ENCODE results near the gene OR11H7. TPM values are rescaled to one million over a fixed set of nuclear protein-coding genes. Genes with fewer than 3 reads are reported as not detected.
"Not testable (repeated sequence)": the region's sequence is repeated elsewhere in the genome, so short reads cannot be mapped to it uniquely, and the experiment has no call there.

OR11H7 gene
- total and polyA plus RNA-seq, 2 donors = not detected

DNA sequence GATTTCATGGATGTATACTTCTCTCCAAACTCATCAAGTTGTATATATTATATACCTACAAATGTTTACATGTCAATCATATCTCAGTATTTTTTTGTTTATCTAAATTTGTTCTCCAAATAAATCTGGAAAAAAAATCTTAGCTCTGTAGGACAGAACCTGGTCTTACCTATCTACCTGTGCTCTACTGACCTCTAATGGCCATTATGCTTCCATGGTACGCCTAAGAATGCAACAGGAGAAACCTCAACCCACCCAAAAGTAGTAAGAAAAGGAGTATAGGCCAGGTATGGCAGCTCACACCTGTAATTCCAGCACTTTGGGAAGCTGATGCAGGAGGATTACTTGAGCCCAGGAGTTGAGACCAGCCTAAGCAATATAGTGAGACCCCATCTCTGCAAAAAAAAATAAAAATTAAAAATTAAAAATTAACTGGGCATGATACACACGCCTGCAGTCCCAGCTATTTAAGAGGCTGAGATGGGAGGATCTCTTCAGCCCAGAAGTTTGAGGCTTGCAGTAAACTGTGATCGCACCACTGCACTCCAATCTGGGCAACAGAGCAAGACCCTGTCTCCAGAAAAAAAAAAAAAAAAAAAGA lies 19.0 kb downstream of the OR11H7 start:
- DNase-seq (ENCODE audit: low read depth in 6 of 9, low spot score in 9 of 9) = no peak
- WGBS = 75% methylated on average over 3 of the region's 3 CpGs
- Histone ChIP-seq H3K4me3 (ENCODE audit: low read length in 2 of 2) (no peak overlapping the region), H3K36me3 (ENCODE audit: control insufficient read depth in 2 of 2, insufficient read depth in 2 of 2, low read length in 1 of 2) (no peaks in the 10 kb centered on the region), H3K27me3 (ENCODE audit: control insufficient read depth in 2 of 2, insufficient read depth in 1 of 2, low read length in 1 of 2) (no peaks in the 10 kb centered on the region), H3K9me3 (ENCODE audit: control insufficient read depth in 2 of 2, insufficient read depth in 1 of 2, low read length in 1 of 2) (no peaks in the 10 kb centered on the region), H3K27ac (ENCODE audit: low read depth in 1 of 2, low read length in 1 of 2) (no peak overlapping the region), H3K4me1 (ENCODE audit: control insufficient read depth in 2 of 2, insufficient read depth in 2 of 2, low read length in 2 of 2) (no peaks in the 10 kb centered on the region)

DNA sequence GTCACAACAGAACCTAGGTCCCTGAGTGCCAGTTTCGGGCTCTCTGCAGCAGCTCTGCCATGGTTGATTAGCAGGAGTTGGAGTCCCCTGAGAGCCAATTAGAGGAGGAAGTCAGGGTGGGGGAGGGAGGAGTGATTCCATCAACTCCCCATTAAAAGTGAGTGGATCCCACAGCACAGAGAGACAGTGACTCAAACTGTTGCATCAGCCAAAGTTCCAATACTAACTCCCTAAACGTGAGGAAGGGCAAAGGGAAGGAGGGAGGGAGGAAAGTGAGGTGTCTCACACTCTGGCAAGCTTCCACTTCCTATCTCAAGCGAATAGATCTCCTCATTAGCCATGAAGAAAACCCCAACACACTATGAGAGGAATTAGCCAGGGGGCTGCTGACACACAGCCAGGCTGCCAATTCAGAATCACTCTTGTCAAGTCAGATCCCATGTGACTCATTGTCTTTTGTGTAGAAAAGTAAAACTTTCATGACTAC lies 33.9 kb downstream of the OR11H7 start:
- H3K36me3 ChIP-seq (ENCODE audit: control insufficient read depth in 2 of 2, insufficient read depth in 2 of 2, low read length in 1 of 2) = no peaks in the 10 kb centered on the region
- H3K4me3 ChIP-seq (ENCODE audit: low read length in 2 of 2) = no peak overlapping the region
- DNase-seq (ENCODE audit: low read depth in 6 of 9, low spot score in 9 of 9) = no peak
- H3K4me1 ChIP-seq (ENCODE audit: control insufficient read depth in 2 of 2, insufficient read depth in 2 of 2, low read length in 2 of 2) = no peaks in the 10 kb centered on the region
- 73% methylated on average over 3 of the region's 3 CpGs for WGBS
- H3K27ac ChIP-seq (ENCODE audit: low read depth in 1 of 2, low read length in 1 of 2) = no peak overlapping the region
- no peaks in the 10 kb centered on the region for H3K27me3 ChIP-seq (ENCODE audit: control insufficient read depth in 2 of 2, insufficient read depth in 1 of 2, low read length in 1 of 2)
- no peaks in the 10 kb centered on the region for H3K9me3 ChIP-seq (ENCODE audit: control insufficient read depth in 2 of 2, insufficient read depth in 1 of 2, low read length in 1 of 2)

DNA sequence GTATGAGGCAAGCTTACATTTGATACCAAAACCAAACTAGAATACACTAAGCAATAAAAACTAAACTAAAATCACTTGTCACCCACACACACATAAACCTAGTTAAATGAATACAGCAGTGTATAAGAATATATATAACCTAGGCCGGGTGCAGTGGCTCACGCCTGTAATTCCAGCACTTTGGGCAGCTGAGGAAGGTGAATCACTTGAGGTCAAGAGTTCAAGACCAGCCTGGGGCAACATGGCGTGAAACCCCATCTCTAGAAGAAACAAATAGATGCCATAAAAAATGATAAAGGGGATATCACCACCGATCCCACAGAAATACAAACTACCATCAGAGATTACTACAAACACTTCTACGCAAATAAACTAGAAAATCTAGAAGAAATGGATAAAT lies 35.6 kb downstream of the OR11H7 start:
- not testable (repeated sequence) for H3K36me3 ChIP-seq (ENCODE audit: control insufficient read depth in 2 of 2, insufficient read depth in 2 of 2, low read length in 1 of 2); H3K27me3 ChIP-seq (ENCODE audit: control insufficient read depth in 2 of 2, insufficient read depth in 1 of 2, low read length in 1 of 2); H3K4me3 ChIP-seq (ENCODE audit: low read length in 2 of 2); H3K27ac ChIP-seq (ENCODE audit: low read depth in 1 of 2, low read length in 1 of 2); H3K9me3 ChIP-seq (ENCODE audit: control insufficient read depth in 2 of 2, insufficient read depth in 1 of 2, low read length in 1 of 2); H3K4me1 ChIP-seq (ENCODE audit: control insufficient read depth in 2 of 2, insufficient read depth in 2 of 2, low read length in 2 of 2); DNase-seq (ENCODE audit: low read depth in 6 of 9, low spot score in 9 of 9)
- WGBS = 96% methylated on average over 5 of the region's 5 CpGs

- peaks cover 0 to 2% of the 10 kb centered on the region in 2 donors for H3K9me3 ChIP-seq (ENCODE audit: control insufficient read depth in 2 of 2, insufficient read depth in 1 of 2, low read length in 1 of 2)
- no peaks in the 10 kb centered on the region for H3K4me1 ChIP-seq (ENCODE audit: control insufficient read depth in 2 of 2, insufficient read depth in 2 of 2, low read length in 2 of 2)
- 98% methylated on average over 2 of the region's 2 CpGs for WGBS
Measured at GRCh38 chr14:20274062-20274461, 45.3 kb downstream of the OR11H7 start.

DNA sequence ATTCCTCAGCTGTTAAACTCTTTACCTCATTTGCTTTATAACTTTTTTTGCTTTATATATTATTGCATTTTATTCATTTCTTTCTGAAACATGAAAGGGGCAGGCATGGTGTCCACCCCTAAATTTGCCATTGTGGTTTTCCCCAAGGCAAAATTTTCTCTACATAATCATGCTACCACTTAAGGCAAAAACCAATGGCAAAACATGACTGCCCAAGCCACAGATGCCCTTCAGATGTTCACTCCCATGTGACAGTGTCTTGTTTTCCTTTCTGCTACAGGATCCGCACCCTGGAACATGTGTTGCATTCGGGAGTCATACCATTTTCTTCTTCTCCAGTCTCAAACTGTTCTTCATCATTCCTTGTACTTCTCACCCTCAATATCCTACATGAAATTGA lies 48.6 kb downstream of the OR11H7 start:
- no peak for DNase-seq (ENCODE audit: low read depth in 6 of 9, low spot score in 9 of 9)
- Histone ChIP-seq H3K9me3 (ENCODE audit: control insufficient read depth in 2 of 2, insufficient read depth in 1 of 2, low read length in 1 of 2) (peaks cover 0 to 1% of the 10 kb centered on the region in 2 donors), H3K27me3 (ENCODE audit: control insufficient read depth in 2 of 2, insufficient read depth in 1 of 2, low read length in 1 of 2) (no peaks in the 10 kb centered on the region), H3K27ac (ENCODE audit: low read depth in 1 of 2, low read length in 1 of 2) (no peak overlapping the region), H3K4me3 (ENCODE audit: low read length in 2 of 2) (no peak overlapping the region), H3K36me3 (ENCODE audit: control insufficient read depth in 2 of 2, insufficient read depth in 2 of 2, low read length in 1 of 2) (peaks cover 0 to 3% of the 10 kb centered on the region in 2 donors), H3K4me1 (ENCODE audit: control insufficient read depth in 2 of 2, insufficient read depth in 2 of 2, low read length in 2 of 2) (no peaks in the 10 kb centered on the region)
- 97% methylated on average over 2 of the region's 2 CpGs for WGBS

More at GRCh38 chr14:20274062-20274461, 45.3 kb downstream of the OR11H7 start:
- H3K27me3 ChIP-seq (ENCODE audit: control insufficient read depth in 2 of 2, insufficient read depth in 1 of 2, low read length in 1 of 2) = no peaks in the 10 kb centered on the region
- DNase-seq (ENCODE audit: low read depth in 6 of 9, low spot score in 9 of 9) = no peak
- H3K36me3 ChIP-seq (ENCODE audit: control insufficient read depth in 2 of 2, insufficient read depth in 2 of 2, low read length in 1 of 2) = no peaks in the 10 kb centered on the region
- no peak overlapping the region for H3K4me3 ChIP-seq (ENCODE audit: low read length in 2 of 2)
- no peak overlapping the region for H3K27ac ChIP-seq (ENCODE audit: low read depth in 1 of 2, low read length in 1 of 2)

- H3K4me3 ChIP-seq (ENCODE audit: low read length in 2 of 2) = no peak overlapping the region
- H3K27ac ChIP-seq (ENCODE audit: low read depth in 1 of 2, low read length in 1 of 2) = no peak overlapping the region
- H3K9me3 ChIP-seq (ENCODE audit: control insufficient read depth in 2 of 2, insufficient read depth in 1 of 2, low read length in 1 of 2) = no peaks in the 10 kb centered on the region
- H3K27me3 ChIP-seq (ENCODE audit: control insufficient read depth in 2 of 2, insufficient read depth in 1 of 2, low read length in 1 of 2) = no peaks in the 10 kb centered on the region
- DNase-seq (ENCODE audit: low read depth in 6 of 9, low spot score in 9 of 9) = no peak
- 21% methylated on average over 1 of the region's 1 CpG for WGBS
- H3K36me3 ChIP-seq (ENCODE audit: control insufficient read depth in 2 of 2, insufficient read depth in 2 of 2, low read length in 1 of 2) = peaks cover 0 to 3% of the 10 kb centered on the region in 2 donors
- no peaks in the 10 kb centered on the region for H3K4me1 ChIP-seq (ENCODE audit: control insufficient read depth in 2 of 2, insufficient read depth in 2 of 2, low read length in 2 of 2)
Measured at GRCh38 chr14:20278414-20278813, 49.6 kb downstream of the OR11H7 start.

- not testable (repeated sequence) for DNase-seq (ENCODE audit: low read depth in 6 of 9, low spot score in 9 of 9); H3K4me1 ChIP-seq (ENCODE audit: control insufficient read depth in 2 of 2, insufficient read depth in 2 of 2, low read length in 2 of 2); H3K36me3 ChIP-seq (ENCODE audit: control insufficient read depth in 2 of 2, insufficient read depth in 2 of 2, low read length in 1 of 2); H3K27me3 ChIP-seq (ENCODE audit: control insufficient read depth in 2 of 2, insufficient read depth in 1 of 2, low read length in 1 of 2); H3K9me3 ChIP-seq (ENCODE audit: control insufficient read depth in 2 of 2, insufficient read depth in 1 of 2, low read length in 1 of 2); H3K4me3 ChIP-seq (ENCODE audit: low read length in 2 of 2); H3K27ac ChIP-seq (ENCODE audit: low read depth in 1 of 2, low read length in 1 of 2)
- 97% methylated on average over 7 of the region's 7 CpGs for WGBS
Measured at GRCh38 chr14:20280265-20280664, 51.5 kb downstream of the OR11H7 start.

Other genes with a start within 250 kb of the OR11H7 start
- not detected for gene OR4Q2, start 226.8 kb upstream of the OR11H7 start, total RNA-seq
- not detected for gene OR4Q2, start 226.8 kb upstream of the OR11H7 start, polyA plus RNA-seq
- not detected for gene OR4K14, start 209.7 kb upstream of the OR11H7 start, total RNA-seq
- not detected for gene OR4K14, start 209.7 kb upstream of the OR11H7 start, polyA plus RNA-seq
- gene OR4K13, start 192.9 kb upstream of the OR11H7 start, total RNA-seq = not detected
- not detected for gene OR4K13, start 192.9 kb upstream of the OR11H7 start, polyA plus RNA-seq
- gene OR4L1, start 168.9 kb upstream of the OR11H7 start, total RNA-seq = not detected
- gene OR4L1, start 168.9 kb upstream of the OR11H7 start, polyA plus RNA-seq = not detected
- not detected for gene OR4K17, start 118.2 kb upstream of the OR11H7 start, total RNA-seq
- gene OR4K17, start 118.2 kb upstream of the OR11H7 start, polyA plus RNA-seq = under 0.01 TPM
- not detected for gene OR4N5, start 90.2 kb upstream of the OR11H7 start, total RNA-seq
- under 0.01 TPM for gene OR4N5, start 90.2 kb upstream of the OR11H7 start, polyA plus RNA-seq
- gene OR11G2, start 38.1 kb upstream of the OR11H7 start, total RNA-seq = not detected
- gene OR11G2, start 38.1 kb upstream of the OR11H7 start, polyA plus RNA-seq = not detected
- not detected for gene OR11H6, start 5.3 kb upstream of the OR11H7 start, total RNA-seq
- gene OR11H6, start 5.3 kb upstream of the OR11H7 start, polyA plus RNA-seq = not detected
- gene OR11H4, start 10.3 kb downstream of the OR11H7 start, total RNA-seq = not detected
- gene OR11H4, start 10.3 kb downstream of the OR11H7 start, polyA plus RNA-seq = not detected
- gene TTC5, start 77.0 kb downstream of the OR11H7 start, total RNA-seq = 15.7 TPM
- gene TTC5, start 77.0 kb downstream of the OR11H7 start, polyA plus RNA-seq = 7.2 TPM
- gene CCNB1IP1, start 104.3 kb downstream of the OR11H7 start, total RNA-seq = 37.9 TPM
- gene CCNB1IP1, start 104.3 kb downstream of the OR11H7 start, polyA plus RNA-seq = 58.6 TPM
- gene PARP2, start 114.7 kb downstream of the OR11H7 start, total RNA-seq = 17.0 TPM
- 12.7 TPM for gene PARP2, start 114.7 kb downstream of the OR11H7 start, polyA plus RNA-seq
- 15.4 TPM for gene TEP1, start 184.5 kb downstream of the OR11H7 start, total RNA-seq
- 34.5 TPM for gene TEP1, start 184.5 kb downstream of the OR11H7 start, polyA plus RNA-seq
- 0.80 TPM for gene KLHL33, start 207.2 kb downstream of the OR11H7 start, total RNA-seq
- 0.64 TPM for gene KLHL33, start 207.2 kb downstream of the OR11H7 start, polyA plus RNA-seq
- 34.8 TPM for gene OSGEP, start 225.8 kb downstream of the OR11H7 start, total RNA-seq
- 96.8 TPM for gene OSGEP, start 225.8 kb downstream of the OR11H7 start, polyA plus RNA-seq
- 159 TPM for gene APEX1, start 226.2 kb downstream of the OR11H7 start, total RNA-seq
- 128 TPM for gene APEX1, start 226.2 kb downstream of the OR11H7 start, polyA plus RNA-seq
- gene PIP4P1, start 232.5 kb downstream of the OR11H7 start, total RNA-seq = 18.6 TPM
- gene PIP4P1, start 232.5 kb downstream of the OR11H7 start, polyA plus RNA-seq = 53.2 TPM
- 50.7 TPM for gene PNP, start 240.4 kb downstream of the OR11H7 start, total RNA-seq
- gene PNP, start 240.4 kb downstream of the OR11H7 start, polyA plus RNA-seq = 29.8 TPM

All from thymus (tissue), 11 donors.